OCI-LY1 (cell line): Measurements from ENCODE around the gene GHRH.

Experiments
- EZH2 ChIP-seq: fragments of 200-600 bp; sonication (generic), shearing (Covaris generic); IDR thresholded peaks from 2 replicates; pipeline ENCODE4 v1.8.0; 2017; ENCODE audit warnings: borderline replicate concordance, mixed run types, mild to moderate bottlenecking, antibody characterized with exemption, low read length, moderate library complexity, mixed read lengths
- TF ChIP-seq, protein P1 (sequence below): fragments of 200-600 bp; sonication (generic), shearing (Covaris generic); IDR thresholded peaks from 2 replicates; pipeline ENCODE4 v1.5.1; 2017; ENCODE audit warnings: mild to moderate bottlenecking, antibody characterized with exemption, low read length, moderate library complexity, mixed read lengths

DNA sequence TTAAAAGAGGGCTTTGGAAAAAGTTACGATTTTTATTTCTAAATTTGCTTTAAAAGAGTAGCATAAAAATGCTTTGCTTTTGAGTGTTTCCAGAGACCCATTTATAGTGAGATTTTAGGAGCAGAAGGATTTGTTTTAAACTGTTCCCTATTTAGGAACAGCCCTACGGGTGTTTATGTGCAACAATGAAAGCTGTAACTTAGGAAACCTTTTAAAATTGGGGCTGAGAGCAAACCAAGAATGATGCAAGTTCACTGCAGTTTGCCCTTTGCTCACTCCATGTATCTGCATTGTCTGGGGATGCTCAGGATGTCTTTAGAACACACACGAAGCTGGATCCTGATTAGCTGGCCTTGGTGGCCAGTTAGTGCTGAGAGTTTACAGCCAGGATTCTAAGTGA, 40.9 kb downstream of the GHRH start:
- TF ChIP-seq EZH2 = no peak
- TF ChIP-seq, protein P1, sequence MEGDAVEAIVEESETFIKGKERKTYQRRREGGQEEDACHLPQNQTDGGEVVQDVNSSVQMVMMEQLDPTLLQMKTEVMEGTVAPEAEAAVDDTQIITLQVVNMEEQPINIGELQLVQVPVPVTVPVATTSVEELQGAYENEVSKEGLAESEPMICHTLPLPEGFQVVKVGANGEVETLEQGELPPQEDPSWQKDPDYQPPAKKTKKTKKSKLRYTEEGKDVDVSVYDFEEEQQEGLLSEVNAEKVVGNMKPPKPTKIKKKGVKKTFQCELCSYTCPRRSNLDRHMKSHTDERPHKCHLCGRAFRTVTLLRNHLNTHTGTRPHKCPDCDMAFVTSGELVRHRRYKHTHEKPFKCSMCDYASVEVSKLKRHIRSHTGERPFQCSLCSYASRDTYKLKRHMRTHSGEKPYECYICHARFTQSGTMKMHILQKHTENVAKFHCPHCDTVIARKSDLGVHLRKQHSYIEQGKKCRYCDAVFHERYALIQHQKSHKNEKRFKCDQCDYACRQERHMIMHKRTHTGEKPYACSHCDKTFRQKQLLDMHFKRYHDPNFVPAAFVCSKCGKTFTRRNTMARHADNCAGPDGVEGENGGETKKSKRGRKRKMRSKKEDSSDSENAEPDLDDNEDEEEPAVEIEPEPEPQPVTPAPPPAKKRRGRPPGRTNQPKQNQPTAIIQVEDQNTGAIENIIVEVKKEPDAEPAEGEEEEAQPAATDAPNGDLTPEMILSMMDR = no peak
